GM12801 (cell line): ENCODE data around the gene SFI1.

Experiments used
- TF ChIP-seq, protein P1 (sequence below): IDR thresholded peaks from one replicate; pipeline ENCODE4 v1.5.1; 2011; ENCODE audit warnings: control low read depth; ENCODE audit not compliant: insufficient read length; ENCODE audit errors: extremely low read depth

Gene SFI1

DNA sequence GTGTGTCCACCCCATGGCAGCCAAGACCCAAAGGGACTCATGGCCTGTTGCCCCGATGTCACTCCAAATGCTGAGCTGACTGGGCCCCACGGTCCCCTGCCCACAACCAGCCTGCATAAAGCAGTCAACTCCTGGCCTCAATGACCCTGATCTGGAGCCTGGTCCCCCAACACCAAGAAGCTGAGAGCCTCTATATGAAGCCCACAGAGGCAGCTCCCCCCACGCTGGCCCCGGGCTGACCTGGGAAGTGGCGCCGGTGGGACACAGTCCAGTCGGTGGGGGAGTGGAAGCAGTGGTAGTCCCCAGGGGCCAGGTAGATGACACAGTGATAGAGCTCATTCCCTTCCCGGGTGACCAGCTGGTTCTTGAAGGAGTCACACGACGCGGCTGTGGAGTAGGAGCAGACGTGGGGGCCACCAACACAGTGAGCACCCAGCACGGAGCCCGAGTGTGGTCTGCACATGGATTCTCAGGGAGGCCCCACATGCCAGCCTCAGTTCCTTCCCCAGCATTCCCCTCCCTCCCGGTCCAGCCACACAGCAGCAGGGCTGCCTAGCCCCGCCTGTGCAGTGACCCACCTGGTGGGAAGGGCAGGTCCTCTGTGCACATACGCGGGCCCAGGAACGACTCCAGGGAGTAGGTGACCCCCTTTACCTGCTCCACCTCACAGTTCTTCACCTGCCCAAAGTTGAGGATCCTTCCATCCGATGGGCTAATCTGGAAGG is 124.6 kb downstream of the SFI1 start:
- TF ChIP-seq, protein P1, sequence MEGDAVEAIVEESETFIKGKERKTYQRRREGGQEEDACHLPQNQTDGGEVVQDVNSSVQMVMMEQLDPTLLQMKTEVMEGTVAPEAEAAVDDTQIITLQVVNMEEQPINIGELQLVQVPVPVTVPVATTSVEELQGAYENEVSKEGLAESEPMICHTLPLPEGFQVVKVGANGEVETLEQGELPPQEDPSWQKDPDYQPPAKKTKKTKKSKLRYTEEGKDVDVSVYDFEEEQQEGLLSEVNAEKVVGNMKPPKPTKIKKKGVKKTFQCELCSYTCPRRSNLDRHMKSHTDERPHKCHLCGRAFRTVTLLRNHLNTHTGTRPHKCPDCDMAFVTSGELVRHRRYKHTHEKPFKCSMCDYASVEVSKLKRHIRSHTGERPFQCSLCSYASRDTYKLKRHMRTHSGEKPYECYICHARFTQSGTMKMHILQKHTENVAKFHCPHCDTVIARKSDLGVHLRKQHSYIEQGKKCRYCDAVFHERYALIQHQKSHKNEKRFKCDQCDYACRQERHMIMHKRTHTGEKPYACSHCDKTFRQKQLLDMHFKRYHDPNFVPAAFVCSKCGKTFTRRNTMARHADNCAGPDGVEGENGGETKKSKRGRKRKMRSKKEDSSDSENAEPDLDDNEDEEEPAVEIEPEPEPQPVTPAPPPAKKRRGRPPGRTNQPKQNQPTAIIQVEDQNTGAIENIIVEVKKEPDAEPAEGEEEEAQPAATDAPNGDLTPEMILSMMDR = no peak

DNA sequence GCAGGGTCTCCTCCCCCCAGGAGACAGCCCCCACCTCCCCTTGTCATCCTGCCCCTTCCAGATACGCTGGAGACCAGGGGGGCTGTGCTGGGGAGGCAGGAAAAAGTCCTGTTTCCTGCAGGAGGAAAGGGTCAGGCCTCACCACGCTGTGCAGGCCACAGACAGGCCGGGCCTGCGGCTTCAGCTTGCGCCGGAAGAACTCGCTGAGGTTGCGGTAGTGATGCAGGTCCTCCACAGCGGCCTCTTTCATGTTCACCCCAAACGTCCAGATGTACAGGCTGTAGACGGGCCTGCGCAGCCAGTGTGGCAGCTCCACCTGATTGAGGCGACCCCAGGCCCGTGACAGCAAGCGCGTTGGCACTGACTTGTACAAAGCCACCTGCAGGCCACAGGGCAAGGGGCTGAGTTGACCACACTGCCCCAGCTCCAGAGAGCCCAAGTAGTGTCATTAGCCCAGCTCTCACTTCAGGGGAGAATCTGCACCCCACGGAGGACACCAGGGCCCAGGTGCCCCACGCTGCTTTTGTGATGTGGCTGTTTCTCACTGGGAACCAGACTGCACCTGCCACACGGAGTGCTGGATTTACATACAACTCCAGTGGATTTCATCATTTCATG is 125.3 kb downstream of the SFI1 start:
- TF ChIP-seq, protein P1 = no peak

DNA sequence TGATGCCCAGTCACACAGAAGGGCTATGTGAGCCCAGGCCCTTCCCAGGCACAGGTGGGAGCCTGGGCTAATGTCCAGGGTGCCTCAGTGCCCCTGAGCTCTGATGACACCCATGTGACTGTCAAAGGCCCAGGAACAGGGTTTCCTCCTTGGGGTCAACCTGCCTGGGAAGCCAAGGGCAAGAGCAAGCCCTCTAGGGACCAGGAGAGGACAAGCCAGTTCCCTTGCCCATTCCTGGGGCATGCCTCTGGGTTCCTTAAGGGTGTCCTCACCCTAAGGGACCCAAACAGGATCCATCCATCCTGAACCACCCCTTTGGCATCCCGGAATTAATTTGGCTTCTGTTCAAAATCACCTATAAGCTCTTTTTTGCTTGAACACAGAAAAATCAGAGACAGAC is 126.6 kb downstream of the SFI1 start:
- TF ChIP-seq, protein P1 = no peak

DNA sequence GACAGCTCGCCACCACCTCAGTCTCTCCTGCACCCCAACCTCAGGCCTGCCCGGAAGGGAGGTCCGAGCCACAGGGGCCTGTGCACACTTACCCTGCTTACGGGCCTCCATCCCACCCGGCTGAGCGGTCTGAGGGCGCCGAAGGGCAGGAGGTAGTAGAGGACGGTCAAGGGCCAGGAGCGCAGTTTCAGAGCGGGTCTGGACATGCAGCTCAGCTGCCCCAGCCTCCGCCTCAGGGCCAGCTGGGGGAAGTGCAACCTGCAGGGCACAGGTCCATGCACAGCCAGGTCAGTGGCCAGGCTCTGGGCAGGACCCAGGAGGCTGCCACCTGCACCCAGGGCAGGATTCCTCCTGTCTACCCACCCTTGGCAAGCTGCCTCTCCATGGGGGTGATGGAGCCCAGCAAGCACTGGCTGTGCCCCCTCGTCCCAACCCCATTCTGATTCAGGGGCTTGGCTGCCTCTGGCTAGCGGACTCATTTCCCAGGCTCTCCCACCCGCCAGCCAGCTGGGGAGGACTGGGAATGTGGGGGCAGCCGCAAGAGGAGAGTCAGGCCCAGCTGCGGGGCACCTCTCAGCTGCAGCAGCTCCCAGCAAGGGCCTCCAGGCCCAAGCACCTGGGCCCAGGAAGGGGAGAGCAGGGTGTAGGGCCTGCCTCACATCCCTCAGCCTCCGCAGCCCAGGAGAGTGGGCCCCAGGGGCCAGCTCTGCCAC is 127.4 kb downstream of the SFI1 start:
- TF ChIP-seq, protein P1 = no peak

DNA sequence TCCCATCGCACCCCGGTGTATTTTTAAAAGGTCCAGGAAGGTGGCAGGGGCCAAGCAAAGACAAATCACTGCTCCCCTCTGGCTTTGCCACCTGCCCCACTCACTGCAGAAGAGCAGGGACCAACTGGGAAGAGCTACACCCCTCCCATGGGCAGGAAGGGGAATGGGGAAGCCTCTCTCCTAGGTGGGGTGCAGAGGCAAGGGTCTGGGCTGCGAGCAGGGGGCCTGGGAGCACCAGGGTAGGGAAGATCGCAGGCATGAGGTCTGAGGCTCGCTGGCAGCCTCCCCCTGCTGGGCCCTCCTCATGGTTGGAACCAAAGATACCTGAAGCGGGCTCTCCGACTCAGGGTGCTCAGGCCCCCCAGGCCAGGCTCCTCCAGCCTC is 128.9 kb downstream of the SFI1 start:
- TF ChIP-seq, protein P1 = no peak

DNA sequence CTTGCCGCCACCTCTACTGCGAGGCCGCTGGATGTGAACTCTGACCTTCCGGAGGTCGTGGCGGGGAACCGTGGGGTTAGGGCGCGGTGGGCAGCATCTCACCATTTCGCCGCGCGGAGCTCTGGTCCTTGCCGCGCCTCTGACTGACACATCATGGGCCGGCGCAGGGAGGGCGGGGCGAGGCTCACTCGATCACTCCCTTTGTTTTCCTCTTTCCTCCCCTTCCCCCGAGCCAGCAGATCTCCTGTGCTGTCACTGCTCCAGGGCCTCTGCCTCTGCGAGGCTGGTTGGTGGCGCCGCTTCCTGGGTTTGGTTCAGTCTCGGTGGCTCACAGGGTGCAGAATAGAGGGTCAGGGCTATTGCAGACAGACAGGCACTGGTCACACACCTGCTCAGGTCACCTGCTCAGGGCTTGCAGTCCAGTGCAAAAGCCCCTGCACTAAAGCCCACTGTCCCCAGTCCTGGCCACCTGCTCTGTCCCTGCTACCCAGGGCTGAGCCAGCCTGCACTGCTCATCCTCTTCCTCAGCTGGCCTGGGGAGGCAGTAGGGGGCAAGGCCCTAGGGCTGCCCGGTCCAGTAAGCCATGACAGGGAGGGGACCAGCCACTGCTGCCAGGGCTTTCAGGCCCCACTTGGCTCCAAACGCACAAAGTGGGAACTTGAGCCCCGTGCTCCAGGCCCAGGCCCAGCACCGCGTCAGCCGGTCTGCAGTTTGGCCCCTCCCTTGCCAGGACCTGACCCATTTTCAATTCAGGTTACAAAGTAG is 129.5 kb downstream of the SFI1 start:
- TF ChIP-seq, protein P1 = no peak
